GM08714 (cell line): Measurements from ENCODE around the gene TMPRSS5.

Experiments used
- H3K4me3 ChIP-seq: fragments of 200-500 bp; sonication (Bioruptor generic); 2 replicates; pipeline ENCODE4 v1.5.1; 2014; ENCODE audit warnings: mild to moderate bottlenecking, low read length, inconsistent platforms
- ZNF274 ChIP-seq: IDR thresholded peaks from 2 replicates; pipeline ENCODE4 v1.6.1; 2012; ENCODE audit warnings: mild to moderate bottlenecking, low read depth, low read length

TMPRSS5 gene

DNA sequence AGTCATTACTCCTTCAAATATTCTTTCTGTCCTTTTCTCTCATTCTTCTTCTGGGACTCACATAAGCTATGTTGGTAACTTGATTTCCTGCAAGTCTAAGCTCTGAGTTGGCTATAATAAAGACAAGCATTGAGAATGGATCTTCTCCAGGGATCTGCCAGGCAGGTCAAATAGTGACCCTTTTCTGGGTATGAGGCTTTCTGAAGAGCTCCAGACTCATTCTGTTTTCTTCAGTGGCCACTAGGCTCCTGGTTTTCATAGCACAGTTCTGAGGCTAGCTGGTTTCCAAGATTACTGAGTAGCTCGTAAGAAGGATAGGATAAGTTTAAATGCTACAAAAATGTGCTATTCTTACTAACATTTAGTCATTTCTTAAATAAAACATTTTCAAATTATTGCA lies 38.3 kb downstream of the TMPRSS5 start:
- no peak for TF ChIP-seq ZNF274

DNA sequence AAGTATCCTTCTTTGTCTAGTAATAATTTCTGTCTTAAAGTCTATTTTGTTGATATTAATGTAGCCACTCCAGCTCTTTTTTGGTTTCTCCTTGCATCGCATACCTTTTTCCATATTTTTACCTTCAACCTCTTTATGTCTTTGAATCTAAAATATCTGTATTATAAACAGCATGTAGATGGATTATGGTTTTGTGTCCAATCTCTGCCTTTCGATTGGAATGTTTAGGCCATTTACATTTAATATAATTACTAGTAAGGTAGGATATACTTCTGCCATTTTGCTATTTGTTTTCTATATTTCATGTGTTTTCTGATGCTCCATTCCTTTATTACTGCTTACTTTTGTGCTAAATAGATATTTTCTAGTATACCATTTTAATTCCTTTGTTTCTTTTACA lies 39.5 kb downstream of the TMPRSS5 start:
- no peak for TF ChIP-seq ZNF274
- no peak overlapping the region for H3K4me3 ChIP-seq

More for the DNA sequence above, 38.3 kb downstream of the TMPRSS5 start:
- H3K4me3 ChIP-seq: no peak overlapping the region

GRCh38 chr11:113664981-113665710 lies 41.0 kb downstream of the TMPRSS5 start:
- no peak for TF ChIP-seq ZNF274
- H3K4me3 ChIP-seq: no peak overlapping the region

- no peak overlapping the region for H3K4me3 ChIP-seq
- no peak for TF ChIP-seq ZNF274
Measured at GRCh38 chr11:113664069-113664980, 41.8 kb downstream of the TMPRSS5 start.

GRCh38 chr11:113663567-113663966 lies 42.5 kb downstream of the TMPRSS5 start:
- TF ChIP-seq ZNF274: no peak

DNA sequence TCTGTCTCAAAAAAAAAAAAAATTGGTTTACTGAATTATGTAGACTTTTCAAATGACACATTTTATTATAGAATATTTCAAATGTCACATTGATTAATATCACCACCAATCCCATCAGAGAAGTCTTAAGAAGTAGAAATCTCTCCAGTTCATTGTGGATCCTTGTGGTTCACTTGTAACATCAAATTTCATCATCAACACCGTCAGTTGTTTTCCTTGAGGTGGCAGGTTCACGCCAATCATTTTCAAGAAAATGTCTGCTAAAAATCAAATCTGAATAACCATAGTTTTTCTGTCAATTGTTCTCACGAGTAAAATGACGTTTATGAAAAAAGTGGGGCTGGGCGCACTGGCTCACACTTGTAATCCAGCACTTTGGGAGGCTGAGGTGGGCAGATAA lies 50.3 kb downstream of the TMPRSS5 start:
- H3K4me3 ChIP-seq: no peak overlapping the region
- TF ChIP-seq ZNF274: no peak

More at GRCh38 chr11:113663567-113663966, 42.5 kb downstream of the TMPRSS5 start:
- no peak overlapping the region for H3K4me3 ChIP-seq

- no peak for TF ChIP-seq ZNF274
- H3K4me3 ChIP-seq: no peak overlapping the region
Measured at GRCh38 chr11:113651023-113651422, 55.1 kb downstream of the TMPRSS5 start.

DNA sequence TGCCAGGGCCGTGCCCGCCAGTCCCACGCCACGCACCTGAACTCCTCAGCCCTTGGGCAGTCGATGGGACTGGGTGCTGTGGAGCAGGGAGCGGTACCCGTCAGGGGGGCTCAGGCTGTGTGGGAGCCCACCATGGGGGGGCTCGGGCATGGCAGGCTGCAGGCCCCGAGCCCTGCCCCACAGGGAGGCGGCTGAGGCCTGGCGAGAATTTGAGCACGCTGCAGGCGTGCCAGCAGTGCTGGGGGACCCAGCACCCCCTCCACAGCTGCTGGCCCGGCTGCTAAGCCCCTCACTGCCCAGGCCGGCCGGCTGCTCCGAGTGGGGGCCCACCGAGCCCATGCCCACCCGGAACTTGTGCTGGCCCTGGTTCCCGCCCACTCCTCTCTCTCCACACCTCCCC lies 56.8 kb downstream of the TMPRSS5 start:
- no peak for TF ChIP-seq ZNF274
- H3K4me3 ChIP-seq: no peak overlapping the region

DNA sequence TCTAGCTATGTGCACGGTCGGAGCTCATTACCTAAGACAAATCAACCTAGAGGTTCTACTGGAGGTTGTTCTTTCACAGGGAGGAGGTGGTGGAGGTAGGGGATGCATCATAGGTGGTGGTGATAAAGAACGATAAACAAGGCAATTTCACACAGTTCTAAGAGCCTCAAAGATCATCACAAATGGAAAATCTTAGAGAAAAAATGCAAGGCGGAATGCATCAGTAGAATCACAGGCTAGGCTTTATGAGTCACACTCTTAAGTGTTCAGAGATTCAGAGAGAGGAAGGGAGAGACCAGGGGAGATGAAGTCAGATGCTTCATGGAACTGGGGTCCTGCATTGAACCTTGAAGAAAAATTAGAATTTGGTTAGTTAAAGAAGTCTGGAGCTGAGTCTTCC lies 58.3 kb downstream of the TMPRSS5 start:
- TF ChIP-seq ZNF274: no peak

DNA sequence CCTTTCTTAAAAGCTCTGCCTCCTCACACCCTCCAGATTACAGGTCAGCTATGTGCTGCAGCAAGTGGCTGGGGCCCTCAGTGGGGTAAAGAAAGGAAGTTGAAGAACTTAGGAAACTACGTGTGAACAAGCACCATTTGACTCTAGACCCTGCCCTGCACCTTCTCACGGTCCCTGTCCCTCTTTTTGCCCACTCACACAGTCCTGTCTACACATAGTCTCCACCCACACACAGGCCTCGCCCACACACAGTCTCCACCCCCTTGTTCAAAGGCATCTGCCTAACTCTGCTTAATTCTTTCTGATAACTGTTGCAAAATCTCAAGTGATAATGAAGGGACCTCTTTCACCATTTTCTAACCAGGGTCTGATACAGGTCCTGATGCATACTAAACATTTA lies 59.0 kb downstream of the TMPRSS5 start:
- TF ChIP-seq ZNF274: no peak
- H3K4me3 ChIP-seq: no peak overlapping the region

More for the DNA sequence above, 58.3 kb downstream of the TMPRSS5 start:
- no peak overlapping the region for H3K4me3 ChIP-seq

DNA sequence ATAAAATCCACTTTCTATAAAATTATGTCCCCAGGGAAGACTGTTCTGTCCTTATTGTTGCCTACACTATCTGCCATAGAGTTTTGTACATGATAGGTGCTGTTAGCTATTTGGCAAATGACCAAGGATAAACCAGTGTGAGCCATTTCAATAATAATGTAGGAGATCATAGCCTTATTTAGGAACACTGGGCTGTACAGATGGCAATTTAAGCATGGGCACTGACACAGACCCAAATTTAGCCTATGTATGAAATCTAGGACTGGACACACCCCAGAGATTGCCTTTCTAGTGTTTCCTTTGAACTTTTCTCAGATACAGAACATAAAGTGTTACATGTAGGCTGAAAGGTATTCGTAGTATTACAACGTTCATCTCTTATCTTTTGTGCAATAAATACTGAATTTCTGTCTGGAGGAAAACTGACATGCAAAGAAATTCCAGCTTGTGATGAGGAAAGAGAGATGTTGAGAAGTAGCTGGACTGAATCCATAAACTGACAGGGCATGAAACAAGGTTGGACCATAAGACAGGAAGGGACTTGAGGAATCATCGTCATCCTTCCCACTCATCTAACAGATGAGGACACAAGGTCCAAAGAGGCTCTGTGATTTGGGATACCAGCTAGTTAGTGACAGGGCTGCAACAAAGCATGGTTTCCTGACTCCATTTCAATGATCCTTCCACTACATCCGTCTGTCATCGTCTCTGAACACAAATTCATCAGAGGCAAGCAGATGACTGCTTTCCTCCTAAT lies 60.3 kb downstream of the TMPRSS5 start:
- no peak for TF ChIP-seq ZNF274
- no peak overlapping the region for H3K4me3 ChIP-seq

- no peak overlapping the region for H3K4me3 ChIP-seq
- TF ChIP-seq ZNF274: no peak
Measured at GRCh38 chr11:113644605-113645004, 61.5 kb downstream of the TMPRSS5 start.

DNA sequence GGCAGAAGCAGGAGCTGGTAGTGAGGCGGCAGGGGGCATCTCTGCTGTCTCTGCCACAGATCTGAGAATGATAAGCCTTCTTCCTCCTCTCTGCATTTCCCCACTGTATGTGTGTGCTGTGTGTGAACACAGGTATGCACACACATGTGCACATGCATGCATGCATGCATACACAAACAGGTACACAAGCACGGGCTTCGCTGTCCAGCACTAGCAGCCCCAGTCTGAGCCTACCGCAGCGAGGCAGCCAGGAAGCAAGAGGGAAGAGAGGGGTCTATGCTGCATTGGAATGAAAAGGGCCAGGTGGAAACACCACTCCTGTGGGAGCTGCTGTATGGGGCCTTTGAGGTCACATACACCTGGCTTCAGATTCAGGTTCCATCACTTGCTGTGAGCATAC lies 62.4 kb downstream of the TMPRSS5 start:
- TF ChIP-seq ZNF274: no peak
- H3K4me3 ChIP-seq: no peak overlapping the region

DNA sequence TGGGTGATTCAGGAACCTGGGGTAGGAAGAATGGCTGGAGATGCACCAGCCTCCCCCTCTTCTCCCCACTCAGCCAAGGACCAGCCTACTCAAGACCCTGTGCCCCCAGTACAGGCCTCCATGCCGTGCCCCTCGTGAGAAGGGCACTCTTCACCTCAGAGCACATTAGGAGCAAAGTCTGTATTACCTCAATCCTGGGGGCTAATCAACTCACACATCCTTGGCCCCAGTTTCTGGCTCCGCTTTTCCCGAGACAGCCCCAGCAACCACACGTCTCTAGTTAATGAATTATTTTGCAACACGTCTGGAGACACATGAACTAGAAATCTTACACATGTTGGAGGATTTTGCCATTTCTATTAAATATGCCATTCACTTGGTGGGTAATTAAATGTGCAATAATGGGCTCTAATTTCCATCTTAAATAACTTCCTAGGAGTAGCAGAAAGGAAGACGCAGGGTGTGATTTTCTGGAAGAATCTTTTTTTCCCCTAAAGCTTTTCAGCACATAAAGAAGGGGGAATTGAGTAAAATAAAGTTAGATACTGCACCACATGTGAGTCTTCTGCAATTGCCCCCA lies 63.0 kb downstream of the TMPRSS5 start:
- no peak for TF ChIP-seq ZNF274
- no peak overlapping the region for H3K4me3 ChIP-seq

DNA sequence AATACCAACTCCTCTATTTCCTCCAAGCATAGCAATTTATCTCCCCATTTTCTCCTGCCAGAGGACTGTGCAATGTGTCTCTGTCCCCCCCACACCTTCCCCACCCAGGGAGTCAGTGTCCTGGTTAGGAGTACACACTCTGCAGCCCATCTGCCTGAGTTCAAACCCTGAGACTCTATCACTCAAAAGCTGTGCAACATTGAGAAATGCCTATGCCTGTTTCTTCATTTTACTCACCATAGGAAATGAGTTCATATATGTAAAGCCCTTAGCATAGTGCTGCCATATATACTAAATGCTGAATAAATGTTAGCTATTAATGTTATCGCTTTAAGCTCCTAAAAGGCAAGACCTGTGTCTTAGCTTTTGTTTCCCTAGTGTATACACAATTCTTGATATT lies 64.0 kb downstream of the TMPRSS5 start:
- TF ChIP-seq ZNF274: no peak
- no peak overlapping the region for H3K4me3 ChIP-seq
